Vagina (tissue), 2 donors: Measurements from ENCODE around the gene CMTM3.

ENCODE experiments used
- POLR2A ChIP-seq, 2 donors: fragments of 450-650 bp; IDR thresholded peaks; one replicate each; pipeline ENCODE4 v1.6.1; 2017; ENCODE audit warnings: antibody characterized with exemption in 2 of 2, mild to moderate bottlenecking in 2 of 2, moderate library complexity in 2 of 2
- POLR2AphosphoS5 ChIP-seq, 2 donors: sonication (generic); formaldehyde crosslinking; IDR thresholded peaks; one replicate each; pipeline ENCODE4 v1.9.0; 2017; ENCODE audit warnings: antibody characterized with exemption in 2 of 2, mild to moderate bottlenecking in 2 of 2, low read depth in 1 of 2; ENCODE audit not compliant: insufficient read depth in 1 of 2
- TF ChIP-seq, protein P1 (sequence below), 3 experiments: fragments of 450-650 bp in 2 of 3; fragments of 200-600 bp in 1 of 3; sonication (generic) in 1 of 3; IDR thresholded peaks; one replicate each; pipeline ENCODE4 v1.5.1; 2017 to 2019; ENCODE audit warnings: antibody characterized with exemption in 3 of 3, mild to moderate bottlenecking in 2 of 3, moderate library complexity in 2 of 3

- TF ChIP-seq POLR2A (IDR thresholded peaks at IDR 0.05) (no peak), POLR2AphosphoS5 (IDR thresholded peaks at IDR 0.05; ENCODE audit: insufficient read depth in 1 of 2, low read depth in 1 of 2) (no peak)
- TF ChIP-seq, protein P1, sequence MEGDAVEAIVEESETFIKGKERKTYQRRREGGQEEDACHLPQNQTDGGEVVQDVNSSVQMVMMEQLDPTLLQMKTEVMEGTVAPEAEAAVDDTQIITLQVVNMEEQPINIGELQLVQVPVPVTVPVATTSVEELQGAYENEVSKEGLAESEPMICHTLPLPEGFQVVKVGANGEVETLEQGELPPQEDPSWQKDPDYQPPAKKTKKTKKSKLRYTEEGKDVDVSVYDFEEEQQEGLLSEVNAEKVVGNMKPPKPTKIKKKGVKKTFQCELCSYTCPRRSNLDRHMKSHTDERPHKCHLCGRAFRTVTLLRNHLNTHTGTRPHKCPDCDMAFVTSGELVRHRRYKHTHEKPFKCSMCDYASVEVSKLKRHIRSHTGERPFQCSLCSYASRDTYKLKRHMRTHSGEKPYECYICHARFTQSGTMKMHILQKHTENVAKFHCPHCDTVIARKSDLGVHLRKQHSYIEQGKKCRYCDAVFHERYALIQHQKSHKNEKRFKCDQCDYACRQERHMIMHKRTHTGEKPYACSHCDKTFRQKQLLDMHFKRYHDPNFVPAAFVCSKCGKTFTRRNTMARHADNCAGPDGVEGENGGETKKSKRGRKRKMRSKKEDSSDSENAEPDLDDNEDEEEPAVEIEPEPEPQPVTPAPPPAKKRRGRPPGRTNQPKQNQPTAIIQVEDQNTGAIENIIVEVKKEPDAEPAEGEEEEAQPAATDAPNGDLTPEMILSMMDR (IDR thresholded peaks at IDR 0.05): no peak
Measured at GRCh38 chr16:66576296-66576695, 28.2 kb upstream of the CMTM3 start.
